ENCODE results near the gene NEDD4L.
A peak's percentile ranks its signal among the peaks of the same experiment; 100 is the strongest.

NEDD4L gene

GRCh38 chr18:58211510-58211909, 167.5 kb downstream of the NEDD4L start:
- Histone ChIP-seq H3K9ac (ENCODE audit: low read depth in 1 of 2, low read length in 2 of 2) (no peak overlapping the region), H3K4me3 (ENCODE audit: low read depth in 1 of 2, low read length in 2 of 2) (no peak overlapping the region), H3K27me3 (ENCODE audit: control insufficient read depth in 1 of 2, insufficient read depth in 2 of 2, low read length in 2 of 2) (no peaks in the 10 kb centered on the region), H3K27ac (ENCODE audit: low read depth, low read length) (no peak overlapping the region), H3K9me3 (ENCODE audit: control insufficient read depth in 1 of 2, low read length in 2 of 2) (no peaks in the 10 kb centered on the region), H3K4me1 (ENCODE audit: control insufficient read depth in 1 of 2, insufficient read depth in 2 of 2, low read length in 2 of 2) (peaks cover 6 to 26% of the 10 kb centered on the region in 2 donors), H3K36me3 (ENCODE audit: control insufficient read depth in 1 of 2, insufficient read depth in 2 of 2, low read length in 2 of 2) (no peaks in the 10 kb centered on the region)

DNA sequence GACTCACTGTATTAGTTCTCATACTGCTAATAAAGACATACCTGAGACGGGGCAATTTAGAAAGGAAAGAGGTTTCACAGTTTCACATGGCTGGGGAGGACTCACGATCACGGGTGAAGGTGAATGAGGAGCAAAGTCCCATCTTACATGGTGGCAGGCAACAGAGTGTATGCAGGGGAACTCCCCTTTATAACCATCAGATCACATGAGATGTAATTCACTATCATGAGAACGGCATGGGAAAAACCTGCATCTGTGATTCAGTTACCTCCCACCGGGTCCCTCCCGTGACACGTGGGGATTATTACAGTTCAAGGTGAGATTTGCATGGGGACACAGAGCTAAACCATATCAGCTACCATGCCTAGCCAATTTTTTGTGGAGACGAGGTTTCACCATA, 168.2 kb downstream of the NEDD4L start:
- Histone ChIP-seq H3K4me1 (ENCODE audit: control insufficient read depth in 1 of 2, insufficient read depth in 2 of 2, low read length in 2 of 2) (peaks cover 7 to 28% of the 10 kb centered on the region in 2 donors), H3K9me3 (ENCODE audit: control insufficient read depth in 1 of 2, low read length in 2 of 2) (no peaks in the 10 kb centered on the region), H3K27me3 (ENCODE audit: control insufficient read depth in 1 of 2, insufficient read depth in 2 of 2, low read length in 2 of 2) (no peaks in the 10 kb centered on the region), H3K36me3 (ENCODE audit: control insufficient read depth in 1 of 2, insufficient read depth in 2 of 2, low read length in 2 of 2) (no peaks in the 10 kb centered on the region), H3K9ac (ENCODE audit: low read depth in 1 of 2, low read length in 2 of 2) (no peak overlapping the region), H3K27ac (ENCODE audit: low read depth, low read length) (no peak overlapping the region), H3K4me3 (ENCODE audit: low read depth in 1 of 2, low read length in 2 of 2) (no peak overlapping the region)

GRCh38 chr18:58213440-58213839, 169.4 kb downstream of the NEDD4L start:
- Histone ChIP-seq H3K4me1 (ENCODE audit: control insufficient read depth in 1 of 2, insufficient read depth in 2 of 2, low read length in 2 of 2) (peaks cover 7 to 26% of the 10 kb centered on the region in 2 donors), H3K27ac (ENCODE audit: low read depth, low read length) (no peak overlapping the region), H3K27me3 (ENCODE audit: control insufficient read depth in 1 of 2, insufficient read depth in 2 of 2, low read length in 2 of 2) (no peaks in the 10 kb centered on the region)

DNA sequence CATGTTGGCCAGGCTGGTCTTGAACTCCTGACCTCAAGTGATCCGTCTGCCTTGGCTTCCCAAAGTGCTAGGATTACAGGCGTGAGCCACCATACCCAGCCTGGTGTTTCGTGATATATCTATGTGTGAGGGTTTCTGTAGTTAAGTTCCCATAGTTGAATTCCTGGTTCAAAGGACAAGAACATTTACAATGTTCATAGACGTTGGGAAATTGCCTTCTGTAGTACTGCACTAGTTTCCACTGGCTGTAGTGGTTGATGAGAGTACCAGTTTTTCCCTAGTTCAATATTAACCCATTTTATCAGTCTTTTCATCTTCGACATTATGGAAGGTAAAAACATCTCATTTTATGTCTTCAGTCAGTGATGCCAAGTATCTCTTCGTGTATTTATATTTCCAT, 171.0 kb downstream of the NEDD4L start:
- Histone ChIP-seq H3K27me3 (ENCODE audit: control insufficient read depth in 1 of 2, insufficient read depth in 2 of 2, low read length in 2 of 2) (no peaks in the 10 kb centered on the region), H3K36me3 (ENCODE audit: control insufficient read depth in 1 of 2, insufficient read depth in 2 of 2, low read length in 2 of 2) (no peaks in the 10 kb centered on the region), H3K9ac (ENCODE audit: low read depth in 1 of 2, low read length in 2 of 2) (no peak overlapping the region), H3K9me3 (ENCODE audit: control insufficient read depth in 1 of 2, low read length in 2 of 2) (no peaks in the 10 kb centered on the region), H3K4me3 (ENCODE audit: low read depth in 1 of 2, low read length in 2 of 2) (no peak overlapping the region), H3K4me1 (ENCODE audit: control insufficient read depth in 1 of 2, insufficient read depth in 2 of 2, low read length in 2 of 2) (peaks cover 7 to 21% of the 10 kb centered on the region in 2 donors), H3K27ac (ENCODE audit: low read depth, low read length) (no peak overlapping the region)

More at GRCh38 chr18:58213440-58213839, 169.4 kb downstream of the NEDD4L start:
- no peaks in the 10 kb centered on the region for H3K36me3 ChIP-seq (ENCODE audit: control insufficient read depth in 1 of 2, insufficient read depth in 2 of 2, low read length in 2 of 2)
- no peak overlapping the region for H3K4me3 ChIP-seq (ENCODE audit: low read depth in 1 of 2, low read length in 2 of 2)
- H3K9ac ChIP-seq (ENCODE audit: low read depth in 1 of 2, low read length in 2 of 2) = no peak overlapping the region
- H3K9me3 ChIP-seq (ENCODE audit: control insufficient read depth in 1 of 2, low read length in 2 of 2) = no peaks in the 10 kb centered on the region

DNA sequence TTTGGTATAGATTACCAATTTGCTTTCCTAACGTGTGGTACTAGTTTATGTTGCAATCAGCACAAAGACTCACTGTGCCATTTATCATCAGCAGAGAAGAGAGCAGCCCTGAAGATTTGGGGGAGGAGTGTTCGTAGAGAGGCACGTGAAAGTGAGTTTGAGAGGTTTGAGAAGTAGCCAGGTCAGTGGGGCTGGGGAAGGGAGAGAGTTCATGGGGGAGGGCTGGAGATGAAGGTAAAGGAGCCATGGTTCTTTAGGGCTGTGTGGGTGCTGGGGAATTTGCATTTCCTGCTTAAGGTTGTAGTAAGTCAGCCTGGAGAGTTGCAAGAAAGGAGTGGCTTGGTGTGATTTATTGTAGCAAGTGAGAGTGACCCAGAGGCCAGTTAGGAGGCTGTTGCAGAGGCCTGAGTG, 172.1 kb downstream of the NEDD4L start:
- Histone ChIP-seq H3K27ac (ENCODE audit: low read depth, low read length) (no peak overlapping the region), H3K9ac (ENCODE audit: low read depth in 1 of 2, low read length in 2 of 2) (no peak overlapping the region)

DNA sequence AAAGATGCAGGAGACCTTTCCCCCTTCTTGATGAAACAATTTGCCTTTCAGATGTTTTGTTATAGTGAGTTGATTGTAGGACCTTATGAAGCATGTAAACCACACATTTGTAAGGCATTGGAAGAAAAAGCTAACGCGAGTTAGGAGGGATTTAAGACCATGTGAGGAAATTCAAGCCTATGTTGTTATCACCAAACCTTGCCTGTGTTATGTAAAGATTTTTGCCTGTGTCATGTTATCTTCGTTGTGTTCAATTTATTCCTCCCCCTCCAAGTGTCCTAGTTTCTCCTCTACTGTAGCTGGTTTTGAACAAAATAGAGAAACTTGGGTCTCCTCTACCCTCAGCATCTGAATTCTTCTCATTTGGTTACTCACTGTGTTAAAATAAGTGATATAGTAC, 173.0 kb downstream of the NEDD4L start:
- H3K27ac ChIP-seq (ENCODE audit: low read depth, low read length) = no peak overlapping the region
- H3K27me3 ChIP-seq (ENCODE audit: control insufficient read depth in 1 of 2, insufficient read depth in 2 of 2, low read length in 2 of 2) = no peaks in the 10 kb centered on the region
- peaks cover 7 to 16% of the 10 kb centered on the region in 2 donors for H3K4me1 ChIP-seq (ENCODE audit: control insufficient read depth in 1 of 2, insufficient read depth in 2 of 2, low read length in 2 of 2)
- no peak overlapping the region for H3K9ac ChIP-seq (ENCODE audit: low read depth in 1 of 2, low read length in 2 of 2)
- no peaks in the 10 kb centered on the region for H3K9me3 ChIP-seq (ENCODE audit: control insufficient read depth in 1 of 2, low read length in 2 of 2)
- no peak overlapping the region for H3K4me3 ChIP-seq (ENCODE audit: low read depth in 1 of 2, low read length in 2 of 2)
- no peaks in the 10 kb centered on the region for H3K36me3 ChIP-seq (ENCODE audit: control insufficient read depth in 1 of 2, insufficient read depth in 2 of 2, low read length in 2 of 2)

More for the DNA sequence above, 172.1 kb downstream of the NEDD4L start:
- Histone ChIP-seq H3K9me3 (ENCODE audit: control insufficient read depth in 1 of 2, low read length in 2 of 2) (no peaks in the 10 kb centered on the region), H3K27me3 (ENCODE audit: control insufficient read depth in 1 of 2, insufficient read depth in 2 of 2, low read length in 2 of 2) (no peaks in the 10 kb centered on the region), H3K4me1 (ENCODE audit: control insufficient read depth in 1 of 2, insufficient read depth in 2 of 2, low read length in 2 of 2) (peaks cover 7 to 21% of the 10 kb centered on the region in 2 donors), H3K36me3 (ENCODE audit: control insufficient read depth in 1 of 2, insufficient read depth in 2 of 2, low read length in 2 of 2) (no peaks in the 10 kb centered on the region), H3K4me3 (ENCODE audit: low read depth in 1 of 2, low read length in 2 of 2) (peak overlapping the region in 1 of 2 donors; percentile 12)

DNA sequence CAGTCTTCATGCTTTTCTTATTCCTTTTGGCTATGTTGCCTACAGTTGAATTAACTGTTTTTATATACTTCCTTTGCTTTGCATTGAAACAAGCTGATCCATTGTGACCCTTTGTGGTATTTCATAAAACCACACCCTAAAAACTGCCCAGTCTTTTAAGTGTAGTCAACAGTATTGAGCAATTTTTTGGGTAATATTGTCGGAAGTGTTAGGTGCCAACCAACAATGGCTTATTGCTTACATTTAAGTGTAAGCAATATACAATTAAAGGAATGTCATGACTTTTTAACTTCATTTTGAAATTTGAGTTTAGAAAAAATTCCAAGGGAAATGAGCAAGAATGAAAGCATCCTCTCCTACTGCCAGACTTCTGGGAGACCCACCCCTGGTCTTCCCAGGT, 174.1 kb downstream of the NEDD4L start:
- peaks cover 7 to 19% of the 10 kb centered on the region in 2 donors for H3K4me1 ChIP-seq (ENCODE audit: control insufficient read depth in 1 of 2, insufficient read depth in 2 of 2, low read length in 2 of 2)
- H3K4me3 ChIP-seq (ENCODE audit: low read depth in 1 of 2, low read length in 2 of 2) = no peak overlapping the region

GRCh38 chr18:58221060-58221725, 177.2 kb downstream of the NEDD4L start:
- H3K27me3 ChIP-seq (ENCODE audit: control insufficient read depth in 1 of 2, insufficient read depth in 2 of 2, low read length in 2 of 2) = no peaks in the 10 kb centered on the region
- peak overlapping the region; percentile 36 for H3K27ac ChIP-seq (ENCODE audit: low read depth, low read length)
- H3K4me3 ChIP-seq (ENCODE audit: low read depth in 1 of 2, low read length in 2 of 2) = peak overlapping the region; percentile 27 to 48
- H3K9ac ChIP-seq (ENCODE audit: low read depth in 1 of 2, low read length in 2 of 2) = peak overlapping the region; percentile 40 to 51
- no peaks in the 10 kb centered on the region for H3K9me3 ChIP-seq (ENCODE audit: control insufficient read depth in 1 of 2, low read length in 2 of 2)
- H3K4me1 ChIP-seq (ENCODE audit: control insufficient read depth in 1 of 2, insufficient read depth in 2 of 2, low read length in 2 of 2) = peaks cover 19 to 26% of the 10 kb centered on the region in 2 donors
- no peaks in the 10 kb centered on the region for H3K36me3 ChIP-seq (ENCODE audit: control insufficient read depth in 1 of 2, insufficient read depth in 2 of 2, low read length in 2 of 2)

More for the DNA sequence above, 174.1 kb downstream of the NEDD4L start:
- Histone ChIP-seq H3K9ac (ENCODE audit: low read depth in 1 of 2, low read length in 2 of 2) (no peak overlapping the region), H3K36me3 (ENCODE audit: control insufficient read depth in 1 of 2, insufficient read depth in 2 of 2, low read length in 2 of 2) (no peaks in the 10 kb centered on the region), H3K9me3 (ENCODE audit: control insufficient read depth in 1 of 2, low read length in 2 of 2) (no peaks in the 10 kb centered on the region), H3K27ac (ENCODE audit: low read depth, low read length) (no peak overlapping the region), H3K27me3 (ENCODE audit: control insufficient read depth in 1 of 2, insufficient read depth in 2 of 2, low read length in 2 of 2) (no peaks in the 10 kb centered on the region)

GRCh38 chr18:58222432-58223125, 178.6 kb downstream of the NEDD4L start:
- H3K27me3 ChIP-seq (ENCODE audit: control insufficient read depth in 1 of 2, insufficient read depth in 2 of 2, low read length in 2 of 2) = no peaks in the 10 kb centered on the region
- H3K27ac ChIP-seq (ENCODE audit: low read depth, low read length) = no peak overlapping the region
- H3K9me3 ChIP-seq (ENCODE audit: control insufficient read depth in 1 of 2, low read length in 2 of 2) = no peaks in the 10 kb centered on the region
- no peak overlapping the region for H3K9ac ChIP-seq (ENCODE audit: low read depth in 1 of 2, low read length in 2 of 2)
- H3K36me3 ChIP-seq (ENCODE audit: control insufficient read depth in 1 of 2, insufficient read depth in 2 of 2, low read length in 2 of 2) = no peaks in the 10 kb centered on the region
- peak overlapping the region in 1 of 2 donors; percentile 32 for H3K4me3 ChIP-seq (ENCODE audit: low read depth in 1 of 2, low read length in 2 of 2)
- H3K4me1 ChIP-seq (ENCODE audit: control insufficient read depth in 1 of 2, insufficient read depth in 2 of 2, low read length in 2 of 2) = peaks cover 15 to 23% of the 10 kb centered on the region in 2 donors

- peak overlapping the region; percentile 35 for H3K27ac ChIP-seq (ENCODE audit: low read depth, low read length)
- no peaks in the 10 kb centered on the region for H3K36me3 ChIP-seq (ENCODE audit: control insufficient read depth in 1 of 2, insufficient read depth in 2 of 2, low read length in 2 of 2)
- H3K9me3 ChIP-seq (ENCODE audit: control insufficient read depth in 1 of 2, low read length in 2 of 2) = no peaks in the 10 kb centered on the region
- H3K9ac ChIP-seq (ENCODE audit: low read depth in 1 of 2, low read length in 2 of 2) = peak overlapping the region in 1 of 2 donors; percentile 10
- H3K4me1 ChIP-seq (ENCODE audit: control insufficient read depth in 1 of 2, insufficient read depth in 2 of 2, low read length in 2 of 2) = peaks cover 15 to 23% of the 10 kb centered on the region in 2 donors
- H3K4me3 ChIP-seq (ENCODE audit: low read depth in 1 of 2, low read length in 2 of 2) = peak overlapping the region; percentile 8 to 40
- H3K27me3 ChIP-seq (ENCODE audit: control insufficient read depth in 1 of 2, insufficient read depth in 2 of 2, low read length in 2 of 2) = no peaks in the 10 kb centered on the region
Measured at GRCh38 chr18:58223717-58224424, 179.8 kb downstream of the NEDD4L start.

Measured in duodenal mucosa (tissue), 2 donors.